Lower leg skin (tissue), 3 donors: ENCODE results near the gene GALC.

Experiments used
- POLR2A ChIP-seq, 2 donors: fragments of 450-650 bp; IDR thresholded peaks; one replicate each; pipeline ENCODE4 v1.6.1; 2016 to 2017; ENCODE audit warnings: antibody characterized with exemption in 2 of 2, mild to moderate bottlenecking in 1 of 2, moderate library complexity in 1 of 2
- TF ChIP-seq, protein P1 (sequence below), 3 donors: fragments of 450-650 bp; IDR thresholded peaks; one replicate each; pipeline ENCODE4 v1.5.1; 2016; ENCODE audit warnings: antibody characterized with exemption in 3 of 3, mild to moderate bottlenecking in 3 of 3, moderate library complexity in 2 of 3

DNA sequence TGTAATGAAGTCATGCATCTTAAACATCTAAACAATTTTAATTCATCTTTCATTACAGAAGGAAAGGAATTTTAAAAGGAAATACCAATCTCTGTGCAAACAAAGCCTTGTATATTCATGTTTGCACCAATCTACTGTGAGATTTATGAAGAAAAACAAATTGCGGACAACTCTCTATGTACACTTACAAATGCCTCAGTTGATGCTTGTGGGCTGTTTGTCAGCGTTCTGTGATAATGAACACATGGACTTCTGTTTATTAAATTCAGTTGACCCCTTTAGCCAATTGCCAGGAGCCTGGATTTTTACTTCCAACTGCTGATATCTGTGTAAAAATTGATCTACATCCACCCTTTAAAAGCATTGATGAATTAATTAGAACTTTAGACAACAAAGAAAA, 17.3 kb upstream of the GALC start:
- TF ChIP-seq, protein P1, sequence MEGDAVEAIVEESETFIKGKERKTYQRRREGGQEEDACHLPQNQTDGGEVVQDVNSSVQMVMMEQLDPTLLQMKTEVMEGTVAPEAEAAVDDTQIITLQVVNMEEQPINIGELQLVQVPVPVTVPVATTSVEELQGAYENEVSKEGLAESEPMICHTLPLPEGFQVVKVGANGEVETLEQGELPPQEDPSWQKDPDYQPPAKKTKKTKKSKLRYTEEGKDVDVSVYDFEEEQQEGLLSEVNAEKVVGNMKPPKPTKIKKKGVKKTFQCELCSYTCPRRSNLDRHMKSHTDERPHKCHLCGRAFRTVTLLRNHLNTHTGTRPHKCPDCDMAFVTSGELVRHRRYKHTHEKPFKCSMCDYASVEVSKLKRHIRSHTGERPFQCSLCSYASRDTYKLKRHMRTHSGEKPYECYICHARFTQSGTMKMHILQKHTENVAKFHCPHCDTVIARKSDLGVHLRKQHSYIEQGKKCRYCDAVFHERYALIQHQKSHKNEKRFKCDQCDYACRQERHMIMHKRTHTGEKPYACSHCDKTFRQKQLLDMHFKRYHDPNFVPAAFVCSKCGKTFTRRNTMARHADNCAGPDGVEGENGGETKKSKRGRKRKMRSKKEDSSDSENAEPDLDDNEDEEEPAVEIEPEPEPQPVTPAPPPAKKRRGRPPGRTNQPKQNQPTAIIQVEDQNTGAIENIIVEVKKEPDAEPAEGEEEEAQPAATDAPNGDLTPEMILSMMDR (IDR thresholded peaks at IDR 0.05): no peak
- no peak for TF ChIP-seq POLR2A (IDR thresholded peaks at IDR 0.05)
